Measurements from ENCODE around the gene FAU. TPM values are rescaled to one million over a fixed set of nuclear protein-coding genes. Genes with fewer than 3 reads are reported as not detected.

FAU gene
- polyA plus RNA-seq, 1 donor from 2014 or later, result 1,422 TPM

GRCh38 chr11:65090628-65091027 is 31.3 kb downstream of the FAU start:
- Mint-ChIP-seq H3K36me3 (peaks cover 4% of the 10 kb centered on the region), H3K27me3 (no peaks in the 10 kb centered on the region), H3K27ac (peak overlapping the region in 1 of 3 donors; percentile 35), H3K4me1 (peaks cover 5 to 6% (median 5%) of the 10 kb centered on the region in 3 donors), H3K4me3 (no peak overlapping the region), H3K9me3 (no peaks in the 10 kb centered on the region)

- H3K4me1 Mint-ChIP-seq, result peaks cover 6% of the 10 kb centered on the region in 3 donors
- H3K9me3 Mint-ChIP-seq, result no peaks in the 10 kb centered on the region
- peak overlapping the region in 1 of 3 donors; percentile 60 for H3K27ac Mint-ChIP-seq
- peak overlapping the region in 1 of 4 donors; percentile 69 for H3K4me3 Mint-ChIP-seq
- H3K27me3 Mint-ChIP-seq, result no peaks in the 10 kb centered on the region
- H3K36me3 Mint-ChIP-seq, result peaks cover 4% of the 10 kb centered on the region
Measured at GRCh38 chr11:65089621-65090020, 32.3 kb downstream of the FAU start.

GRCh38 chr11:65087827-65088226 is 34.1 kb downstream of the FAU start:
- Mint-ChIP-seq H3K4me3 (no peak overlapping the region), H3K4me1 (peaks cover 9 to 16% (median 12%) of the 10 kb centered on the region in 3 donors), H3K27ac (peak overlapping the region in 1 of 3 donors; percentile 86), H3K36me3 (peaks cover 4% of the 10 kb centered on the region), H3K27me3 (peaks cover 1% of the 10 kb centered on the region), H3K9me3 (no peaks in the 10 kb centered on the region)

GRCh38 chr11:65087216-65087615 is 34.7 kb downstream of the FAU start:
- peaks cover 9 to 17% (median 11%) of the 10 kb centered on the region in 3 donors for H3K4me1 Mint-ChIP-seq
- peaks cover 1% of the 10 kb centered on the region for H3K27me3 Mint-ChIP-seq
- H3K36me3 Mint-ChIP-seq, result peaks cover 4% of the 10 kb centered on the region
- peak overlapping the region in 1 of 3 donors; percentile 7 for H3K27ac Mint-ChIP-seq
- H3K4me3 Mint-ChIP-seq, result no peak overlapping the region
- no peaks in the 10 kb centered on the region for H3K9me3 Mint-ChIP-seq

- peaks cover 9 to 17% (median 11%) of the 10 kb centered on the region in 3 donors for H3K4me1 Mint-ChIP-seq
- peaks cover 1% of the 10 kb centered on the region for H3K27me3 Mint-ChIP-seq
- H3K4me3 Mint-ChIP-seq, result peak overlapping the region in 1 of 4 donors; percentile 38
- H3K36me3 Mint-ChIP-seq, result peaks cover 4% of the 10 kb centered on the region
- H3K27ac Mint-ChIP-seq, result peak overlapping the region in 1 of 3 donors; percentile 95
- H3K9me3 Mint-ChIP-seq, result no peaks in the 10 kb centered on the region
Measured at GRCh38 chr11:65086809-65087208, 35.1 kb downstream of the FAU start.

- Mint-ChIP-seq H3K27me3 (peaks cover 1% of the 10 kb centered on the region), H3K4me3 (peak overlapping the region; percentile 11 to 99 (median 62)), H3K27ac (peak overlapping the region in 2 of 3 donors; percentile 64 to 95), H3K9me3 (no peaks in the 10 kb centered on the region), H3K4me1 (peaks cover 9 to 19% (median 11%) of the 10 kb centered on the region in 3 donors), H3K36me3 (peaks cover 4% of the 10 kb centered on the region)
Measured at GRCh38 chr11:65085446-65085845, 36.5 kb downstream of the FAU start.

GRCh38 chr11:65084598-65085375 is 37.1 kb downstream of the FAU start:
- Mint-ChIP-seq H3K4me3 (peak overlapping the region; percentile 86 to 99 (median 94)), H3K4me1 (peaks cover 9 to 19% (median 11%) of the 10 kb centered on the region in 3 donors), H3K27ac (peak overlapping the region; percentile 95 to 98 (median 97)), H3K36me3 (peaks cover 2% of the 10 kb centered on the region), H3K9me3 (no peaks in the 10 kb centered on the region), H3K27me3 (peaks cover 1% of the 10 kb centered on the region)

GRCh38 chr11:65083834-65084597 is 37.9 kb downstream of the FAU start, which contains the start of the genes CDCA5 and ZFPL1:
CDCA5 (minus strand) TSS chr11:65084040; CDS start chr11:65083978, 62 bp downstream.
ZFPL1 (plus strand) TSS chr11:65084222; CDS start chr11:65084699, 477 bp downstream.
- H3K27me3 Mint-ChIP-seq, result peaks cover 1% of the 10 kb centered on the region

GRCh38 chr11:65083134-65083833 is 38.6 kb downstream of the FAU start:
- peak overlapping the region; percentile 95 to 98 (median 97) for H3K27ac Mint-ChIP-seq
- H3K4me1 Mint-ChIP-seq, result peaks cover 14 to 23% (median 16%) of the 10 kb centered on the region in 3 donors
- peaks cover 1% of the 10 kb centered on the region for H3K27me3 Mint-ChIP-seq
- no peaks in the 10 kb centered on the region for H3K36me3 Mint-ChIP-seq
- H3K4me3 Mint-ChIP-seq, result peak overlapping the region; percentile 86 to 99 (median 94)
- no peaks in the 10 kb centered on the region for H3K9me3 Mint-ChIP-seq

More at GRCh38 chr11:65083834-65084597, 37.9 kb downstream of the FAU start, which contains the start of the genes CDCA5 and ZFPL1:
- Mint-ChIP-seq H3K9me3 (no peaks in the 10 kb centered on the region), H3K4me3 (peak within 1 kb of the TSS; percentile 86 to 99 (median 94)), H3K27ac (peak within 1 kb of the TSS; percentile 95 to 98 (median 97)), H3K4me1 (peaks cover 9 to 19% (median 11%) of the 10 kb centered on the region in 3 donors), H3K36me3 (no peaks in the 10 kb centered on the region)

- Mint-ChIP-seq H3K27ac (peak overlapping the region in 1 of 3 donors; percentile 96), H3K27me3 (no peaks in the 10 kb centered on the region), H3K36me3 (no peaks in the 10 kb centered on the region), H3K4me1 (peaks cover 11 to 16% (median 16%) of the 10 kb centered on the region in 3 donors), H3K9me3 (no peaks in the 10 kb centered on the region), H3K4me3 (peak overlapping the region in 1 of 4 donors; percentile 81)
Measured at GRCh38 chr11:65078786-65079342, 43.1 kb downstream of the FAU start.

- H3K4me3 Mint-ChIP-seq, result peak overlapping the region in 2 of 4 donors; percentile 30 to 90
- H3K27me3 Mint-ChIP-seq, result no peaks in the 10 kb centered on the region
- peaks cover 9 to 14% (median 13%) of the 10 kb centered on the region in 3 donors for H3K4me1 Mint-ChIP-seq
- no peaks in the 10 kb centered on the region for H3K9me3 Mint-ChIP-seq
- peak overlapping the region in 2 of 3 donors; percentile 85 to 96 for H3K27ac Mint-ChIP-seq
- no peaks in the 10 kb centered on the region for H3K36me3 Mint-ChIP-seq
Measured at GRCh38 chr11:65078151-65078550, 43.8 kb downstream of the FAU start.

GRCh38 chr11:65077451-65077850 is 44.5 kb downstream of the FAU start:
- Mint-ChIP-seq H3K27me3 (no peaks in the 10 kb centered on the region), H3K36me3 (no peaks in the 10 kb centered on the region), H3K4me3 (no peak overlapping the region), H3K9me3 (no peaks in the 10 kb centered on the region), H3K4me1 (peaks cover 9 to 12% (median 10%) of the 10 kb centered on the region in 3 donors), H3K27ac (no peak overlapping the region)

- Mint-ChIP-seq H3K4me1 (peaks cover 5 to 9% (median 6%) of the 10 kb centered on the region in 3 donors), H3K27ac (no peak overlapping the region), H3K9me3 (no peaks in the 10 kb centered on the region), H3K36me3 (no peaks in the 10 kb centered on the region), H3K4me3 (no peak overlapping the region), H3K27me3 (no peaks in the 10 kb centered on the region)
Measured at GRCh38 chr11:65072631-65072966, 49.3 kb downstream of the FAU start.
